Myocyte (in vitro differentiated cells): ENCODE results near the gene STK11. TPM values are rescaled to one million over a fixed set of nuclear protein-coding genes. Genes with fewer than 3 reads are reported as not detected.
A peak's percentile ranks its signal among the peaks of the same experiment; 100 is the strongest.
"Not testable (repeated sequence)": the region's sequence is repeated elsewhere in the genome, so short reads cannot be mapped to it uniquely, and the experiment has no call there.

Source experiments
- DNase-seq: peaks from one replicate; pipeline ENCODE4 v3.0.0-alpha.2; 2012; ENCODE audit warnings: low read depth
- total RNA-seq: library from RNA; depleted of rRNA; stranded (reverse); fragments of >200 nt; gene quantifications from 2 replicates; pipeline ENCODE4 v1.2.3, GENCODE V29; 2014

Gene STK11
- total RNA-seq, 1 donor from 2014 or later, result 86.3 TPM

DNA sequence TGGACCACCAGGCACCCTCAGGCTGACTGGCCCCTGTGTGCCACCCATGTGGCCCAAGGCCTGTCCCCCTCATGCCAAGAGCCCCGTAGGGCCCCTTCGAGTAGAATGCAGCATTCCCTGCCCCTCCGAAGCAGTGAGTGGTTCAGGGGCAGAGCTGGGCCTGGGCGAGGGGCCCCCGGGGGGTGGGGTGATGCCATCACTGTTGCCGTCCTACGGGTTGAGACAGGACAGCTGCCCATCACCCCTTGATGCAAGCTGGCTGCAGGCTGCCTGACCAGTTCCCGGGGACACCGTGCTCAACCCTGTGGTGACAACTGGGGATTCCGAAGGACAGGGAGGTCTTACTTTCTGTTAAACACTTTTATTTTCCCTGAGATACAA lies 36.2 kb upstream of the STK11 start:
- DNase-seq, result no peak

DNA sequence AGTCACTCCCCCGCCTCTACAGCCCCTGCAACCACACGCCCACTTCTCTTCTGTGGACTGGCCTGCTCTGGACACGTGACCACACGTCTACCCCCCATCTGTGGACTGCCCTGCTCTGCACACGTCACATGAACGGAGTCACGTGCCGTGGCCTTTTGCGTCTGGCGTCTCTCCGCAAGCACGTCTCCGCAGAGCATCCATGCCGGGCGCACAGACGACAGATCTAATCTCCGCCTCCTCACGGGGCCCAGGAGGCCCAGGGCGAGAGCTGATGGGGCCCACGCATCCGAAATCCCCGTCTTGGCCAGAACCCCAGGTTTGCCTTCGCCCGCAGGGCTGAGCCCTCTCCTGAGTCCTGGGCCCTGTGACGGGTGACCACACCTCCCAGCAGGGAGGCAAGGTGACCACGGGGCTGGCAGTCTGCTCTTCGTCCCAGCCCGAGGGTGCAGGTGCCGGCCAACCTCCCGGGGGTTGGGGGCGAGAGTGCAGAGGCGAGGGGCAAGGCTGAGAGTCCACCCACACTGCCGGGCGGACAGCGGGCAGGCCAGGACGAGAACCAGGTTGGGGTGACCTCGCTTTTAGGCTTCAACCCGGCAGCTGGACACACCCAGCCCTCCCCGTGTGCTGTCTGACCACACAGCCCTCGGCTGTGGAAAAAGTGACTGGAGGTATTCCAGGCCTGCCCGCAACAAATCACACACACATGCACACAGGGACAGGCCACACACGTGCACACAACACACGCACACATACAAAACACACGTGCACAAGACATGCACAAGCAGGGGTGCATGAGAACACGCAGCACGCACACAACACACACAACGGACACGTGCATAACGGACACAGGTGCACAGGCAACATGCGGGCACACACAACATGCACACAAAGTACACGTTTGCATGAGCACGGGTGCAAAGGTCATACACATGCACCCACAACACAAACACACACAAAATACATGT lies 35.4 kb upstream of the STK11 start:
- peak; percentile 59 for DNase-seq

DNA sequence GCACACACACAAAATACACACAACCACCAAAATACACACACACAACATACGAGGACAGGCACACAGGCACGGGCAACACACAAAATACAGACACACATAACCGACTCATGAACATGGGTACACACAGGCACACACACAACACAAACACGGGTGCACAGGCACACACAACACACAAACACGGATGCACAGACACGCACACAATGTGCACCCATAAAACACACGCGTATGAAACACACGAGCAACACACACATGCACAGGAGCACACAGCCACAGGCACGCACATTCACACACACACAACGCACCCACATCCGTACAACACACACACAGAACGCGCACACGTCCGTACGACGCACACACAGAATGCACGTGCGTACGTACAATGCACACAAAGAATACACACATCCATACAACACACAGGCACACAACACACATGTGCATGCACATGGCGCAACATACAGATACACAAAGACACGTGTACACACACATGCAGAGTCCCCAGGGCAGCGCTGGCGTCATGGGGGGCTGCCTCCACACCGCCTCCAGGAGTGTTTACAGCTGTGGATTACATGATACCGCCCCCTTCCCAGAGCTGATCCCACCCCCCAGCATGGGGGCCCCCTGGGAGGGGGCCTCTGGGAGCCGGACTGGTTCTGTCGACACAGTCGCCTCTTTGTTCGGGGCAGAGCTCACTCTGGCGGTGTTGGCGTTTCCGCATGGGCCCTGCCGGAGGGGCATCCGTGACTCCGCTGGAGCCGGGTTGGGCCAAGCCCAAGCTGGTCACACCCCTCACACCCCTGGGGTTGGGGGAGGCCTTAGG lies 34.4 kb upstream of the STK11 start:
- no peak for DNase-seq

DNA sequence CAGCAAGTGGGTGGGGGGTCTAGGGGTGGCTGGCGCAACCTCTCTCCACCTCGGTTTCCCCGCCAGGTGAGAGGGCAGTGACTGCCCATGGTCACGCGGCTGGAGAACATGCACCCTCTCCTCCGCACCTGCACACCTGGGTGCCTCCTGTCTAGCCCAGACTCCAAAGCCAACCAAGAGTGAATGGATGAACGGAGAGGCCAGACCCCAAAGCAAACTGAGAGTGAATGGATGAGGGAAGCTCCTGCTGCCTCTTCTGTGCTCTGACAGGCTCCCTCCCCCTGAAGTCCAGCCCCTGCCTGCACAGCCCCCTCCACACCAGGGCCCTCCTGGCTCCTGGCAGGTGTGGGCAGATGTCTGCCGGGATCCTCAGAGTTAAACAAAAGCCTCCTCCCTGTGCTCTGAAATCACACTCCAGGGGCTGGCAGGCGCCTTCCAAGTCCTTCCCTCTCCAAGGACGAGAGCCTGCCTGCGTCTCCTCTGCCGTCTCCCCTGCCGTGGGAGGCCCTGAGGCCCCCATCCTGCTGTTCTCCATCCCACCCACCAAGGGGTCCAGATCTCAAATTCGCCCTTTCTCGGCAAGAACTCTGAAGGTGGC lies 33.7 kb upstream of the STK11 start:
- no peak for DNase-seq

DNA sequence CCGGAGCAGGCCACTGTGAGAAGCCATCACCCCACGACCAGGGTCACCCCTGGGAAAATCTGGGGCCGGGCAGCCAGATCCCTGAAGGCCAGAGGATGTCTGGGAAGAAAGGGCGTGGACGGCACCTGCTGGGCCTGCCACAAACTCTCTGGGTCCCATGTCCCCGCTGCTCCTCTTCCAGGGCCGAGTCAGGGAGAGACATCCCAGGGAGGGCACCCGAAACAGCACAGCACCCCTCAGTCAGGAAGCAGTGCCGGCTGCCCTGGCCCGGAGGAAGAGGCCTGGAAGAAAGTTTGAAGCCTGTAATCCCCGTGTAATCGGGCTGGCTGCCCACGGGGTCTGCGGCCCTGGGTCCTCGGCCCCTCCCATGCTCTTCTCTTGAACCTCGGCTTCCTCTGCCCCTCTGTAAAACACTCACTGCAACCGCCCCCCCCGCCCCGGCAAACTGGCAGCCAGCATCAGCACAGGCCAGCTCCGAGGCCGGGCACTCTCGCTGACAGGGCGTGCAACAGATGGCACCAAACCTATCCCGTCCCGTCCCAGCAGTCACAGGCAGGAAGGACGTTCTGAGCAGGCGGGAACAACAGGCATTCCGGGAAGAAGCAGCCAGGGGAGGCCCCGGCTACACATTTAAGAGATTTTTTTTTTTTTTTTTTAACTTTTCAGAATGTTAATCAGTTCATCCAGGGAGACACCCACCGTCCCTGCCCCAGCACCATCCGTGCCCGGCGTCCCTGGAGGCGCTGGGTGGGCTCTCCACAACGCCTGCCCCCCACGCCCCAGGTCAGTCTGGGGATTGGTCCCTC lies 33.0 kb upstream of the STK11 start:
- peak; percentile 70 for DNase-seq

DNA sequence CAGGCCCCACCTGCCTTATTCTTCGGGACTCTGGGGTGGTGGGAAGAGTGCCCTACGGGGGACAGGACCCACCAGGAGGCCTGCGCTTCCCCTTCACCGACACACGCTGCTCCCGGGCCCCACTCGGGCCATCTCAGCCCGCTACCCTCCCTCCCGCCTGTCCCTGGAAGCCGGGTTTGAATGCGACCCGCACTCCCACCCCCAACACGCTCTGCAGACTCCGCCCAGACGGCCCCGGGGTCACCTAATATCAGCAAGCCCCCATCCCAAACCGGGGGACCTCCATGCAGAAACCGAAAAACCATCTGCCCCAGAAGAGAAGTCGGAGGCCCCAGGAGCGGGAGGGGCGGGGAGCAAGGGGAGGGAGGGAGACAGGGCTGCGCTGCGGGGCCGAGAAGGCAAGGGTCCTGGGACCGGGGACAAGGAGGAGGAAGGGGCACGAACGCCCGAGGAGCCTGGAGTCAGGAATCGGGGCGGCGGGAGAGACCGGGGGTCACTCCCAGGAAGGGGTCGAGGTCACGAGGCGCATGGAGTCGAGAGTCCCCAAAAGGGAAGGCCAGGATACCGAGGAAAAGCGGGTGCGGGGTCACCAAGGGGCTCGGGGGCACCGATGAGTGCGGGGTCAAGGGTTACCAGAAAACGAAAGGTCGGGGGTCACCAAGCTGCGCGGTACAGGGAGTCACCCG lies 32.3 kb upstream of the STK11 start:
- DNase-seq, result no peak

DNA sequence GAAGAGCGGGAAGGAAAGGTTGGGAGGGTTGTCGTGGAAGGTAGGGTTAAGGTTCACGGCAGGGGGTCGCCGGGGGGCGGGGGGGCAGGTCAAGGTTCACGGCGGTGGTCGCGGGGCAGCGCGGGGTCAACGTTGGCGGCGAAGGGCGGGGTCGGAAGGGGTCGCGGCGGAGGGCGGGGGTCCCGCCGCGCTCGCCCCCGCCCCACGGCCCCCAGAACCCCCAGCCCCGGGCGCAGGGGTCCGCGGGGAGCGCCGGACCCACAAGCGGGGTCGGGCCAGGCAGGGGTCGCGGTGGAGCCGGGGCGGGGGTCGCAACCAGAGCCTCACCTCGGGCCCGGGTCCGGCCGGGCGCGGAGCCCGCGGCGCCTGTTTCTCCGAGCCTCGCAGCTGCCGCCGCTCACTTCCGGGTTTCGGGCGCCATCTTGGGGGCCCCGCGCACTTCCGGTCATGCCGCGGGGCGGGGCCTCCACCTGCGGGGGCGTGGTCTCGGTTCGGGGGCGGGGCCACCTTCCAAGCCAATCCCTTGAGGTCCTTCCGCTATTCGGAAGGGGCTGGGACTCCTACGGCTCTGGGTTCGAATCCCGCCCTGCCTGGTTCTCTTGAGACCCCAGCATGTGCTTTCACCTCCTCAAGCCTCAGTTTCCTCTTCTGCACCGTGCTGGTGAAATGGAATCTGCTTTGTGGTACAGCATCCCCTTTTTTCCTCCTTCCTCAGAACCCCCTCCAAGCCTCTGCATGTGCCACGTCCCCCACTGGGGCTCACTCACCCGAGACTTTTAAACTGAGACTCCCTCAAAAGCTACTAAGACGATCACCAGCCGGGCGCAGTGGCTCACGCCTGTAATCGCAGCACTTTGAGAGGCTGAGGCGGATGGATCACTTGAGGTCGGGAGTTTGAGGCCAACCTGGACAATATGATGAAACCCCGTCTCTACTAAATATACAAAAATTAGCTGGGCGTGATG lies 31.5 kb upstream of the STK11 start, which contains the start of gene SBNO2:
TSS of gene SBNO2 (minus strand) at position 424 of the 965 bp plus-strand sequence. CDS start 19,992 bp downstream, outside the sequence.
- DNase-seq, result peak; percentile 86

DNA sequence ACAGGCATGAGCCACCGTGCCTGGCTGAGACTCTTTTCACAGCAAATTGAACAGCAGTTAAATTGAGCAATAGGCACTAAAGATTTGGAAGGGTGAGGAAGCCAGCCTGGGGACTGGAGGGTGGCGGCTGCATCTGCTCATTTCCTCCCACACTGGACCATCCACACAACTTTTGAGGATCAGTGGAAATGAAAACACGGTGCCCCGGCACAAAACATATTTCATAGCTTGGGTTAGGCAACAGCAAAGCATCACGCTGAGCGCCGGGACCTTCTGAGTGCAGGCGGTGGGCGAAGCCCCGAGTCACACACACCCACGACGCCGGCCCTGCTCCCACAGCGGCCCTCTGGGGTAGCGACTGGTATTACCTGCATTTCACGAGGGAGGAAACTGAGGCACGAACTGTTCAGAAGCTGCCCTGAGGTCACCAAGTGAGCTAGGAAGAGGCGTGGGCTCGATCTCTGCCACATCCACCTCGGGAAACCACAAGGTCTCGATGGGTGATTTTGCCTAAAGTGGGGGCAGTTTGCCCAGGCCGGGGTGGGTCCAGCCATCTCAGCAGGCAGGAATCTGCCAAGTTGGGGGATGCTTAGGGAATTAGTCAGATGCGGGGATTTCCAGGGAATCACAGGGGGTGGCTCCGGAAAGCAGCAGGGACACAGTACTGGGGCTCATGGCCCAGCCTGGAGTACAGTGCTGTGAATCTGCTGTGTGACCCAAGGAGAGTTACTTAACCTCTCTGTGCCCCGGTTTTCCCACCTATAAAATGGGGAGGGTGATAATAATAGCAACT lies 28.1 kb upstream of the STK11 start:
- peak; percentile 86 for DNase-seq

DNA sequence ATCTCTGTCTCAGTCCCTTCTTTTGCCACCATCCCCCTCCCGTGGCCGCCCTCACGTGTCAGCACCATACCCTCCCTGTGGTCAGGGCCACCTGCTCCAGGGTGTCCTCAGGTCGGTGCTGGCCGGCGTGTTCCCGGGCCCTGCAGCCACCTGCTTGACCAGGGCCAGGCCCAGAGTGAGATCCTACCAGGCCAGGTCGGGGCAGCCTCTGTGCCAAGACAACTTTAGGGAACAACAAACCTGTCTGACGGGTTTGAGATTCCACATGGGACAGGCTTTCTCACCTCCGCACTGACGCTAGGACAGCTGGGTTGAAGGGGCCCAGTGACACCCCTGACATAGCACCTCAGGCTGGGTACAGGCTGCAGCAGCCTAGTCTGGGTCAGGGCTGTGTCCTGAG lies 24.0 kb upstream of the STK11 start:
- DNase-seq, result peak; percentile 36

DNA sequence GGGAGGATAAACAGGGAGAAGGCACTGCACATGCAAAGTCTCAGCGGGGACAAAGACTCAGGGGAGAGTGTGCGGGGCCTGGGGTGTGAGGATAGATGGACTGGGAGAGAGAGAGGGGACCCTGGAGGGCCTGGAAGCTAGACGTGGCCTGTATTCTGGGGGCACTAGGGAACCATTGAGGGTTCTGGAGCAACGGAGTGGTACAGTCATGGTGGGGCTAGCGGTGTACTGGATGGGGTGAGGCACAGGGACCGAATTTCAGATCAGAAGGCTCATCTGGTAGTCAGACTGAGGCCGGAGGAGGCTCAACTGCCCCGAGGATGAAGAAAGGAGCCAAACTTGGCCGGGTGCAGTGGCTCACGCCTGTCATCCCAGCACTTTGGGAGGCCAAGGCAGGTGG lies 23.5 kb upstream of the STK11 start:
- no peak for DNase-seq

DNA sequence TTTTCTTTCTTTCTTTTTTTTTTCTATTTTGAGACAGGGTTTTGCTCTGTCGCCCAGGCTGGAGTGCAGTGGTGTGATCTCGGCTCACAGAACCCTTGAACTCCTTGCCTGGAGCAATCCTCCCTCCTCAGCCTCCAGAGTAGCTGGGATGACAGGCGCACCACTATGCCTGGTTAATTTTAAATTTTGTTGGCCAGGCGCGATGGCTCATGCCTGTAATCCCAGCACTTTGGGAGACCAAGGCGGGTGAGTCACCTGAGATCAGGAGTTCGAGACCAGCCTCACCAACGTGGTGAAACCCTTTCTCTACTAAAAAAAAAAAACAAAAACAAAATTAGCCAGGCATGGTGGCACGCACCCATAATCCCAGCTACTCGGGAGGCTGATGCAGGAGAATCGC lies 22.9 kb upstream of the STK11 start:
- no peak for DNase-seq

DNA sequence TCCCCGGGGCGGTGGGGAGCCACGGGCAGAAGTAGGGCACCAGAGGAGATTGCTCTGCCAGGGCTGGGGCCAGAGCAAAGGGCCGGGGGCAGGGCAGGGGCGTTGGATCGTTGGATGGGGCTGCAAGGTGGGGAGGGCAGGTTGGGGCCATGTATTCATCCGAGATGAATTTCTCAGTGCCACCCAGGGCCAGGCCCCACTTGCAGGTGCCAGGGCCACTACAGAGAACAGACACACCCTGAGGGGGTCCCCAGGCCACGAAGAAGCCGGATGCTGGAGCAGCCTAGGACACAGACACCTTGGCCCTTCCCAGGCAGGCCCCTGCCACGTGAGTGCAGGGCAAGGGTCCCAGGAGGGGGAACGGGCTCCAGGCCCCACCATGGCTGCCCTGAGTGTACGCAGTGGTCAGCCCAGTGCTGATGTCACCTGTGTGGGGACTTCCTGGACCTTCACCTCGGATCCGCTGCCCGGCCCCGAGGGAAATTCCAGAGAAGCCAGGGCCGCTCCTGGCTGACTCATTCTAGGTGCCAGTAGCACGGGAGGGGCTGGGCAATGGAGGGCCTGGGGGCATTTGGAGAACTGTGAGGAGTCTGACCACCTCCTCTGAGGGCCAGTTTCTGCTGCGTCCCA lies 21.9 kb upstream of the STK11 start:
- DNase-seq, result no peak

DNA sequence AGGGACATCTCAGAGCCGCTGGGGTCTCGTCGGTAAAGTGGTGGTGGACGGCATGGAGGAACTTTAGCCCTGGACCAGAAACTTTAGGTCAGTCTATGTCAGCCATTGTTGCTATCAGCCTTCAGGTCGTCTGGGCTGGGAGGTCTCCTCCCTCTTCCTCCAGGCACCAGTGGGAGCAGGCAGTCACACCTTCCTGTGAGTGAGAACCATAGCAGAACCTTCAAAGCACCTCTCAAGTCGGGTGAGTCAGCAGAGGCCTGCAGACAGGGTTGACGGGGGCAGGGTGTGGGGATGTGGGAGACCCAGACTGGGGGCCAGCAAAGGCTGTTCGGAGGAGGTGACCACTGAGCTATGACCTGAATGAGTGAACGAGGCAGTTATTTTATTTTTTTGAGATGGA lies 16.2 kb upstream of the STK11 start:
- no peak for DNase-seq

DNA sequence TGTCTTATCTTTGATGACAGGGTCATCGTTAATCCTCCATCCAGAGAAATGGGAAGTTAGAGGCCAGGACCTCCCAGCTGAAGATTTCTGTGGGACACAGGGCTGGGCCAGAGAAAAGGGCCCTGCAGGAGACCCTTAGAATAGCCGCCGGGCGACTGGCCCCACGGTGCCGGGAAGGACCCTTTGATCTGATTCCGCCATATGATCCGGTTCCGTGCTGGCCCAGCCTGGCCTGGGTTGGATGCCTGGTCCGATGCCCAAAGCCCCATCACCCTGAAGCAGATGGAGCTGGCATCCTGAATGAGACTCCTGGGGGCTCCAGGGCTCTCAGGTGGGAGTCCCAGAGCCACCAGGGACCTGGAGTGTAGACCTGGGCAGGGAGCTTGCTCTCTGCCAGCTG lies 6.0 kb upstream of the STK11 start:
- DNase-seq, result no peak

DNA sequence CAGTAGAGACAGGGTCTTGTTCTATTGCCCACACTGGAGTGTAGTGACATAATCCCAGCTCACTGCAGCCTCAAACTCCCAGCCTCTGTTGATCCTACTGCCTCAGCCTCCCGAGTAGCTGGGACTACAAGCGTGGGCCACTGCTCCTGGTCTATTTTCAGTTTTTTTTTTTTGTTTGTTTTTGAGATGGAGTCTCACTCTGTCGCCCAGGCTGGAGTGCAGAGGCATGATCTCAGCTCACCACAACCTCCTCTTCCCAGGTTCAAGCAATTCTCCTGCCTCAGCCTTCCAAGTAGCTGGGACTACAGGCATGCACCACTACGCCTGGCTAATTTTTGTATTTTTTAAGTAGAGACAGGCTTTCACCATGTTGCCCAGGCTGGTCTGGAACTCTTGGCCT lies 5.0 kb upstream of the STK11 start:
- not testable (repeated sequence) for DNase-seq

DNA sequence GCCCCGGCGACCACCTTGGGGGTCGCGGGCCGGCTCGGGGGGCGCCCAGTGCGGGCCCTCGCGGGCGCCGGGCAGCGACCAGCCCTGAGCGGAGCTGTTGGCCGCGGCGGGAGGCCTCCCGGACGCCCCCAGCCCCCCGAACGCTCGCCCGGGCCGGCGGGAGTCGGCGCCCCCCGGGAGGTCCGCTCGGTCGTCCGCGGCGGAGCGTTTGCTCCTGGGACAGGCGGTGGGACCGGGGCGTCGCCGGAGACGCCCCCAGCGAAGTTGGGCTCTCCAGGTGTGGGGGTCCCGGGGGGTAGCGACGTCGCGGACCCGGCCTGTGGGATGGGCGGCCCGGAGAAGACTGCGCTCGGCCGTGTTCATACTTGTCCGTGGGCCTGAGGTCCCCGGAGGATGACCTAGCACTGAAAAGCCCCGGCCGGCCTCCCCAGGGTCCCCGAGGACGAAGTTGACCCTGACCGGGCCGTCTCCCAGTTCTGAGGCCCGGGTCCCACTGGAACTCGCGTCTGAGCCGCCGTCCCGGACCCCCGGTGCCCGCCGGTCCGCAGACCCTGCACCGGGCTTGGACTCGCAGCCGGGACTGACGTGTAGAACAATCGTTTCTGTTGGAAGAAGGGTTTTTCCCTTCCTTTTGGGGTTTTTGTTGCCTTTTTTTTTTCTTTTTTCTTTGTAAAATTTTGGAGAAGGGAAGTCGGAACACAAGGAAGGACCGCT lies 729 bp downstream of the STK11 start:
- no peak for DNase-seq

DNA sequence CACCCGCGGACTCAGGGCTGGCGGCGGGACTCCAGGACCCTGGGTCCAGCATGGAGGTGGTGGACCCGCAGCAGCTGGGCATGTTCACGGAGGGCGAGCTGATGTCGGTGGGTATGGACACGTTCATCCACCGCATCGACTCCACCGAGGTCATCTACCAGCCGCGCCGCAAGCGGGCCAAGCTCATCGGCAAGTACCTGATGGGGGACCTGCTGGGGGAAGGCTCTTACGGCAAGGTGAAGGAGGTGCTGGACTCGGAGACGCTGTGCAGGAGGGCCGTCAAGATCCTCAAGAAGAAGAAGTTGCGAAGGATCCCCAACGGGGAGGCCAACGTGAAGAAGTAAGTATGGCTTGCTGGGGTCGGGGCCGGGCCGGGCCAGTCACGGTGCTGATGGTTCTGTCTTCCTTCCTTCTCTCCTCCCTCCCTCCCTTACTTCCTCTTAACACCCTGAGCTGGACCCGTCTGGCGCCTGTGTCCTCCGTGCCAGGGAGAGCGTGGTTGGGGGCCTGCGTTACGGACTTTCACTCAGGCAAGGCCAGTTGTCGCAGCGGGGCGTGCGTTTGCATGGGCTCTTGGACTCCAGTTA lies 1.4 kb downstream of the STK11 start:
- peak; percentile 26 for DNase-seq
